HCT116 (cell line): ENCODE data around the gene ANGPTL8.

Experiments
- CEBPB ChIP-seq: IDR thresholded peaks from 2 replicates; pipeline ENCODE4 v1.6.1; 2012; ENCODE audit warnings: low read depth
- EZH2 ChIP-seq: fragments of 200-600 bp; sonication (generic); IDR thresholded peaks from 2 replicates; pipeline ENCODE4 v1.6.1; 2017; ENCODE audit warnings: antibody characterized with exemption, mixed run types
- EZH2phosphoT487 ChIP-seq: fragments of 200-600 bp; IDR thresholded peaks from 2 replicates; pipeline ENCODE4 v1.6.1; 2018; ENCODE audit warnings: antibody characterized with exemption, borderline replicate concordance
- FOSL1 ChIP-seq: IDR thresholded peaks from 2 replicates; pipeline ENCODE4 v1.6.1; 2012; ENCODE audit warnings: low read depth
- POLR2A ChIP-seq: IDR thresholded peaks from 2 replicates; pipeline ENCODE4 v1.7.0; 2011; ENCODE audit warnings: borderline replicate concordance; ENCODE audit not compliant: insufficient read depth, insufficient read length; ENCODE audit errors: extremely low read depth
- POLR2AphosphoS5 ChIP-seq: IDR thresholded peaks from 2 replicates; pipeline ENCODE4 v1.6.1; 2011; ENCODE audit warnings: mild to moderate bottlenecking, low read depth, low read length, moderate library complexity
- SIN3A ChIP-seq: IDR thresholded peaks from 2 replicates; pipeline ENCODE4 v1.6.1; 2012; ENCODE audit warnings: low read depth
- SRF ChIP-seq: IDR thresholded peaks from 2 replicates; pipeline ENCODE4 v1.6.1; 2012; ENCODE audit warnings: low read depth
- ZFX ChIP-seq: fragments of 450-650 bp; IDR thresholded peaks from 2 replicates; pipeline ENCODE4 v1.6.1; 2017
- ZNF274 ChIP-seq: fragments of 200-500 bp; sonication (Bioruptor generic); IDR thresholded peaks from 2 replicates; pipeline ENCODE4 v1.6.1; 2014; ENCODE audit warnings: mild to moderate bottlenecking, low read depth, low read length, inconsistent platforms
- TF ChIP-seq, protein P1 (sequence below), 3 experiments: fragments of 200-600 bp in 1 of 3; sonication (generic) in 1 of 3; IDR thresholded peaks in 2 of 3; conservative IDR thresholded peaks in 1 of 3; 2 replicates each; pipeline ENCODE4 v1.5.1; 2012 to 2017; ENCODE audit warnings: low read depth in 2 of 3, low read length in 2 of 3, antibody characterized with exemption in 1 of 3, borderline replicate concordance in 1 of 3, control low read depth in 1 of 3, mild to moderate bottlenecking in 1 of 3, mixed read lengths in 1 of 3, mixed run types in 1 of 3, moderate library complexity in 1 of 3; ENCODE audit not compliant: insufficient read depth in 1 of 3
- TF ChIP-seq, protein P2 (sequence below): IDR thresholded peaks from 2 replicates; pipeline ENCODE4 v1.6.1; 2012
- TF ChIP-seq, protein P3 (sequence below): IDR thresholded peaks from 2 replicates; pipeline ENCODE4 v1.6.1; 2012; ENCODE audit warnings: low read depth

DNA sequence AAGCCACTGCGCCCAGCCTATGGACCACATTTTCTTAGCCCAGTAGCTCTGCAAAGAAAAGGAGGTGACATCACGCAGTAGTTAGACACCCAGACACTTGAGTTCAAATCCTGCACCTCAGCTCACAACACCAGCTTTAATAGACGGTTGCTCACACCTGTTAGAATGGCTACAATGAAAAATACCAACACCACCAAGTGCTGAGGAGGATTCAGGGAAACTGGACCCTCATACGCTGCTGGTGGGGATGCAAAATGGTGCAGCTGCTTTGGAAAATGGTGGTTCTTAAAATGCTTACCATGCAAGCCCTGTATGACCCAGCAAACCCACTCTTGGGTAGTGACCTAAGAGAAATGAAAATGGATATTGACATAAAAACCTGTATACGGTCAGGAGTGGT lies 34.6 kb downstream of the ANGPTL8 start:
- TF ChIP-seq, protein P1, sequence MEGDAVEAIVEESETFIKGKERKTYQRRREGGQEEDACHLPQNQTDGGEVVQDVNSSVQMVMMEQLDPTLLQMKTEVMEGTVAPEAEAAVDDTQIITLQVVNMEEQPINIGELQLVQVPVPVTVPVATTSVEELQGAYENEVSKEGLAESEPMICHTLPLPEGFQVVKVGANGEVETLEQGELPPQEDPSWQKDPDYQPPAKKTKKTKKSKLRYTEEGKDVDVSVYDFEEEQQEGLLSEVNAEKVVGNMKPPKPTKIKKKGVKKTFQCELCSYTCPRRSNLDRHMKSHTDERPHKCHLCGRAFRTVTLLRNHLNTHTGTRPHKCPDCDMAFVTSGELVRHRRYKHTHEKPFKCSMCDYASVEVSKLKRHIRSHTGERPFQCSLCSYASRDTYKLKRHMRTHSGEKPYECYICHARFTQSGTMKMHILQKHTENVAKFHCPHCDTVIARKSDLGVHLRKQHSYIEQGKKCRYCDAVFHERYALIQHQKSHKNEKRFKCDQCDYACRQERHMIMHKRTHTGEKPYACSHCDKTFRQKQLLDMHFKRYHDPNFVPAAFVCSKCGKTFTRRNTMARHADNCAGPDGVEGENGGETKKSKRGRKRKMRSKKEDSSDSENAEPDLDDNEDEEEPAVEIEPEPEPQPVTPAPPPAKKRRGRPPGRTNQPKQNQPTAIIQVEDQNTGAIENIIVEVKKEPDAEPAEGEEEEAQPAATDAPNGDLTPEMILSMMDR (IDR thresholded peaks at IDR 0.05 in 2 of 3, conservative IDR thresholded peaks at IDR 0.05 in 1 of 3; ENCODE audit: borderline replicate concordance in 1 of 3, insufficient read depth in 1 of 3, low read depth in 2 of 3, low read length in 2 of 3): no peak
- TF ChIP-seq POLR2AphosphoS5: no peak
- TF ChIP-seq, protein P2, sequence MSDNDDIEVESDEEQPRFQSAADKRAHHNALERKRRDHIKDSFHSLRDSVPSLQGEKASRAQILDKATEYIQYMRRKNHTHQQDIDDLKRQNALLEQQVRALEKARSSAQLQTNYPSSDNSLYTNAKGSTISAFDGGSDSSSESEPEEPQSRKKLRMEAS: no peak
- TF ChIP-seq ZFX: no peak
- TF ChIP-seq CEBPB: no peak
- no peak for TF ChIP-seq ZNF274
- TF ChIP-seq POLR2A: no peak
- TF ChIP-seq EZH2: no peak
- TF ChIP-seq SRF: no peak
- TF ChIP-seq EZH2phosphoT487: no peak
- TF ChIP-seq, protein P3, sequence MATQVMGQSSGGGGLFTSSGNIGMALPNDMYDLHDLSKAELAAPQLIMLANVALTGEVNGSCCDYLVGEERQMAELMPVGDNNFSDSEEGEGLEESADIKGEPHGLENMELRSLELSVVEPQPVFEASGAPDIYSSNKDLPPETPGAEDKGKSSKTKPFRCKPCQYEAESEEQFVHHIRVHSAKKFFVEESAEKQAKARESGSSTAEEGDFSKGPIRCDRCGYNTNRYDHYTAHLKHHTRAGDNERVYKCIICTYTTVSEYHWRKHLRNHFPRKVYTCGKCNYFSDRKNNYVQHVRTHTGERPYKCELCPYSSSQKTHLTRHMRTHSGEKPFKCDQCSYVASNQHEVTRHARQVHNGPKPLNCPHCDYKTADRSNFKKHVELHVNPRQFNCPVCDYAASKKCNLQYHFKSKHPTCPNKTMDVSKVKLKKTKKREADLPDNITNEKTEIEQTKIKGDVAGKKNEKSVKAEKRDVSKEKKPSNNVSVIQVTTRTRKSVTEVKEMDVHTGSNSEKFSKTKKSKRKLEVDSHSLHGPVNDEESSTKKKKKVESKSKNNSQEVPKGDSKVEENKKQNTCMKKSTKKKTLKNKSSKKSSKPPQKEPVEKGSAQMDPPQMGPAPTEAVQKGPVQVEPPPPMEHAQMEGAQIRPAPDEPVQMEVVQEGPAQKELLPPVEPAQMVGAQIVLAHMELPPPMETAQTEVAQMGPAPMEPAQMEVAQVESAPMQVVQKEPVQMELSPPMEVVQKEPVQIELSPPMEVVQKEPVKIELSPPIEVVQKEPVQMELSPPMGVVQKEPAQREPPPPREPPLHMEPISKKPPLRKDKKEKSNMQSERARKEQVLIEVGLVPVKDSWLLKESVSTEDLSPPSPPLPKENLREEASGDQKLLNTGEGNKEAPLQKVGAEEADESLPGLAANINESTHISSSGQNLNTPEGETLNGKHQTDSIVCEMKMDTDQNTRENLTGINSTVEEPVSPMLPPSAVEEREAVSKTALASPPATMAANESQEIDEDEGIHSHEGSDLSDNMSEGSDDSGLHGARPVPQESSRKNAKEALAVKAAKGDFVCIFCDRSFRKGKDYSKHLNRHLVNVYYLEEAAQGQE: no peak
- TF ChIP-seq FOSL1: no peak
- TF ChIP-seq SIN3A: no peak
